Measurements from ENCODE around the gene NCF4. TPM values are rescaled to one million over a fixed set of nuclear protein-coding genes. Genes with fewer than 3 reads are reported as not detected.

Gene NCF4
- total RNA-seq, 6 experiments from 2014 or later = not detected

DNA sequence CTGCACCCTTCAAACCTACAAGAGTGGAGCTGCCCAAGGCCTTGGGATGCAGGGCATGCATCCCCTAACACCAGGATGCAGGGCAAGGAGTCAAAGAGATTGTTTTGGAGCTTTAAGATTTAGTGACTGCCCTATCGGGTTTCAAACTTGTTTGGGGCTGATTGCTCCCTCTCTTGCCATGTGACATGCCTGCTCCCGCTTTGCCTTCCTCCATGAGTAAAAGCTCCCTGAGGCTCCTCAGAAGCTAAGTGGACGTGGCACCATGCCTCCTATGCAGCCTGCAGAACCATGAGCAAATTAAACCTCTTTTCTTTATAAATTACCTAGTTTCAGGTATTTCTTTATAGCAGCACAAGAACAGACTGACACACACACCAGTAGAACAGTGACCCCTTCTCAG, 36.8 kb downstream of the NCF4 start:
- Mint-ChIP-seq H3K4me3 (no peak overlapping the region), H3K27ac (no peak overlapping the region), H3K9me3 (peaks cover 8% of the 10 kb centered on the region; the same call in 1 of the 2 replicates), H3K4me1 (ENCODE audit: low read depth) (no peaks in the 10 kb centered on the region), H3K36me3 (ENCODE audit: low read depth) (no peaks in the 10 kb centered on the region), H3K27me3 (ENCODE audit: insufficient read depth) (peaks cover 42% of the 10 kb centered on the region)
- no peak for DNase-seq
- TF ChIP-seq, protein P1, sequence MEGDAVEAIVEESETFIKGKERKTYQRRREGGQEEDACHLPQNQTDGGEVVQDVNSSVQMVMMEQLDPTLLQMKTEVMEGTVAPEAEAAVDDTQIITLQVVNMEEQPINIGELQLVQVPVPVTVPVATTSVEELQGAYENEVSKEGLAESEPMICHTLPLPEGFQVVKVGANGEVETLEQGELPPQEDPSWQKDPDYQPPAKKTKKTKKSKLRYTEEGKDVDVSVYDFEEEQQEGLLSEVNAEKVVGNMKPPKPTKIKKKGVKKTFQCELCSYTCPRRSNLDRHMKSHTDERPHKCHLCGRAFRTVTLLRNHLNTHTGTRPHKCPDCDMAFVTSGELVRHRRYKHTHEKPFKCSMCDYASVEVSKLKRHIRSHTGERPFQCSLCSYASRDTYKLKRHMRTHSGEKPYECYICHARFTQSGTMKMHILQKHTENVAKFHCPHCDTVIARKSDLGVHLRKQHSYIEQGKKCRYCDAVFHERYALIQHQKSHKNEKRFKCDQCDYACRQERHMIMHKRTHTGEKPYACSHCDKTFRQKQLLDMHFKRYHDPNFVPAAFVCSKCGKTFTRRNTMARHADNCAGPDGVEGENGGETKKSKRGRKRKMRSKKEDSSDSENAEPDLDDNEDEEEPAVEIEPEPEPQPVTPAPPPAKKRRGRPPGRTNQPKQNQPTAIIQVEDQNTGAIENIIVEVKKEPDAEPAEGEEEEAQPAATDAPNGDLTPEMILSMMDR (IDR thresholded peaks at IDR 0.05) = no peak

DNA sequence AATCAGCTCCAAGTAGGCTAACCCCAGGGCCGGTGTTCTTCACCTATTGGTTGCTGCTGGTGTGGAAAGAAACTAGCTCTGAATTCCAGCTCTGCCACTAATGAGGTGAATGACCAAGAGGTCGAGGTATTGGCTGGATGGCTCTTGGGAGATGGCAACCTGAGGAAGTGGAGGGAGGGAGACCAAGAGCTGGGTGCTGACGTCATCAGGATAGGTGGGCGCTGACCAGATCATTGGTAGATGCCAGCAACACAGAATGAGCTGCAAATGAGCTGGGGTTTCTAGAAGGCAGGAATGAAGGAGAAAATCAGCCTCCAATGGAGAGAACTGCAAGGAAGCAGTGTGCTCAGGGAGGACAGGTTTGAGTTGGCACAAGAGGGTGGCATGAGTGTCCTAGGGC, 37.9 kb downstream of the NCF4 start:
- Mint-ChIP-seq H3K27ac (no peak overlapping the region), H3K4me3 (no peak overlapping the region), H3K9me3 (peaks cover 11% of the 10 kb centered on the region; the same call in 1 of the 2 replicates), H3K36me3 (ENCODE audit: low read depth) (no peaks in the 10 kb centered on the region), H3K27me3 (ENCODE audit: insufficient read depth) (peaks cover 35% of the 10 kb centered on the region), H3K4me1 (ENCODE audit: low read depth) (no peaks in the 10 kb centered on the region)
- TF ChIP-seq, protein P1 (IDR thresholded peaks at IDR 0.05) = no peak
- DNase-seq = no peak

DNA sequence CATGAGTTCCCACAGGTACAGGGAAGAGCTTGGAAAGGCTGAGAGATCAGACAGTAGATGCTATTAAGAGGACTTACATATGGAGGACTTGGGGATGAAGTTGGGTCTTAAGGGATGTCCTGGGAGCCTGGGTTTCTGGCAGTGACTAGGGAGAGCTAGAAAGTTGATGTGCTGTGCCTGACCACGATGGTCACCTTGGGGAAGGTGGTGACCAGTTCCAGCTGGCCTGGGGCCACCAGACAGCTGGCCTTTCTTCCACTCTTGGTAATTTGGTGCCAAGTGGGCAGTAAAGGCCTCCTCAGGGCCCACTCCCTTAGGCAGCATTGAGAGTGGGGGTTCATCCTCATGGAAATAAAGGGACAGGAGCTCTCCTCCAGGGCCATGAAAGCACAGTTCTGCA, 38.7 kb downstream of the NCF4 start:
- Mint-ChIP-seq H3K4me3 (no peak overlapping the region), H3K36me3 (ENCODE audit: low read depth) (no peaks in the 10 kb centered on the region), H3K4me1 (ENCODE audit: low read depth) (no peaks in the 10 kb centered on the region), H3K9me3 (peaks cover 11% of the 10 kb centered on the region; the same call in 1 of the 2 replicates), H3K27me3 (ENCODE audit: insufficient read depth) (peaks cover 32% of the 10 kb centered on the region), H3K27ac (no peak overlapping the region)
- TF ChIP-seq, protein P1 (IDR thresholded peaks at IDR 0.05) = no peak
- no peak for DNase-seq

DNA sequence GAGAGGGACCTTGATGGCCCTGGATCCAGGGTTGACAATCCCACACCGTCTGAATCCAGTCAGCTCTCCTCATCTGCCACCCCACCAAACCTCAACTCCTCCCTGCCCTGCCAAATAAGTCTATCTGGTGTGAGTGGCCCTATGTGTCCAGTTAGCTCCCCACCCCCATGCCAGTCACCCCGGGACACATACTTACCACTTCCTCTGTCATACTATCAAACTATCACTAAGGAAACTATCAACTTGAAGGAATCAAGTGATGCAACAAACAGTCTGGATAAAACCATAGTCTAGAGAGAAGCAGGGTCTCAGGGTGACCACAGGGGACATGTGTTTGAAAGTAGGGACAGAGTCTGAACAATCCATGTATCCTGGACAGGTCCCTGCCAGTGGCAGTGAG, 39.4 kb downstream of the NCF4 start:
- no peaks in the 10 kb centered on the region for H3K4me1 Mint-ChIP-seq (ENCODE audit: low read depth)
- peaks cover 34% of the 10 kb centered on the region for H3K27me3 Mint-ChIP-seq (ENCODE audit: insufficient read depth)
- H3K27ac Mint-ChIP-seq = no peak overlapping the region
- no peak for DNase-seq
- no peak overlapping the region for H3K4me3 Mint-ChIP-seq
- no peaks in the 10 kb centered on the region for H3K36me3 Mint-ChIP-seq (ENCODE audit: low read depth)
- TF ChIP-seq, protein P1 (IDR thresholded peaks at IDR 0.05) = no peak
- H3K9me3 Mint-ChIP-seq = peaks cover 11% of the 10 kb centered on the region; the same call in 1 of the 2 replicates

DNA sequence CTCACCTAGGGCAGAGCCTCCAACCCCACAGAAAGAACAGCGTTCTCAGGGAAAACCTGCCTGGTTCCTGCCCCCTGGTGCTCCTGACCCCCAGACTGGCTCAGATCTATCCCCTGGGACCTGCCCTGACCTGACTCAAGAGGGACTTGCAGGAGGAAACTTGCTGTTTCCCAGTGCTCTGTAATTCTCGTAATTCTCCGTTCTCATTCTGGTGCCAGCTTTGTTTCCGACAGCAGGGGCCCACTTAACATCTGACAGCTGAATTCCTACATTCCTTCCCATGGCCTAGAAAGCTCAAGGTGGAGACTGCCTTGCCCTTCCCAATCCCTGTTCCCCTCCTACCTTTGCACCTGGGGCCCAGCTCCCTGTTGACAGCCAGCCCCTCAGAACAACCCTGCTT, 40.1 kb downstream of the NCF4 start:
- no peak overlapping the region for H3K27ac Mint-ChIP-seq
- no peak for DNase-seq
- H3K4me1 Mint-ChIP-seq (ENCODE audit: low read depth) = no peaks in the 10 kb centered on the region
- peaks cover 34% of the 10 kb centered on the region for H3K27me3 Mint-ChIP-seq (ENCODE audit: insufficient read depth)
- H3K36me3 Mint-ChIP-seq (ENCODE audit: low read depth) = no peaks in the 10 kb centered on the region
- H3K4me3 Mint-ChIP-seq = no peak overlapping the region
- peaks cover 11% of the 10 kb centered on the region; the same call in 1 of the 2 replicates for H3K9me3 Mint-ChIP-seq
- TF ChIP-seq, protein P1 (IDR thresholded peaks at IDR 0.05) = no peak

Measured in HFFc6 (cell line).